GM23248 (cell line): ENCODE measurements around the gene LMAN2. TPM values are rescaled to one million over a fixed set of nuclear protein-coding genes. Genes with fewer than 3 reads are reported as not detected.

Experiments
- DNase-seq: peaks from one replicate; pipeline ENCODE4 v3.0.0-alpha.2; 2015
- H2AFZ ChIP-seq: fragments of 200-600 bp; sonication (generic); 2 replicates; pipeline ENCODE4 v1.6.1; 2016; ENCODE audit warnings: antibody characterized with exemption
- H3F3A ChIP-seq: fragments of 200-600 bp; sonication (generic); 2 replicates; pipeline ENCODE4 v1.6.1; 2016; ENCODE audit warnings: mild to moderate bottlenecking, antibody characterized with exemption, mixed run types; ENCODE audit not compliant: insufficient read depth
- H3K27ac ChIP-seq: fragments of 200-600 bp; sonication (generic); 2 replicates; pipeline ENCODE4 v1.5.1; 2016; ENCODE audit warnings: mild to moderate bottlenecking
- H3K27me3 ChIP-seq: fragments of 200-600 bp; sonication (generic); replicated peaks from 2 replicates; pipeline ENCODE4 v1.6.1; 2016; ENCODE audit warnings: mild to moderate bottlenecking; ENCODE audit not compliant: insufficient read depth
- H3K36me3 ChIP-seq: fragments of 200-600 bp; sonication (generic); 2 replicates; pipeline ENCODE4 v1.6.1; 2016; ENCODE audit warnings: low read depth, mild to moderate bottlenecking
- H3K4me1 ChIP-seq: fragments of 200-600 bp; sonication (generic); 2 replicates; pipeline ENCODE4 v1.6.1; 2016; ENCODE audit warnings: mild to moderate bottlenecking; ENCODE audit not compliant: insufficient read depth
- H3K4me2 ChIP-seq: fragments of 200-600 bp; sonication (generic); one replicate; pipeline ENCODE4 v1.6.1; 2016; ENCODE audit warnings: mild to moderate bottlenecking; ENCODE audit not compliant: unreplicated experiment
- H3K4me3 ChIP-seq: fragments of 200-600 bp; sonication (generic); 2 replicates; pipeline ENCODE4 v1.5.1; 2016; ENCODE audit warnings: mild to moderate bottlenecking
- H3K79me2 ChIP-seq: fragments of 200-600 bp; sonication (generic); 2 replicates; pipeline ENCODE4 v1.6.1; 2016; ENCODE audit warnings: mild to moderate bottlenecking; ENCODE audit not compliant: insufficient read depth
- H3K9ac ChIP-seq: fragments of 200-600 bp; sonication (generic); 2 replicates; pipeline ENCODE4 v1.6.1; 2016; ENCODE audit warnings: mild to moderate bottlenecking
- H3K9me2 ChIP-seq: fragments of 200-600 bp; sonication (generic); 2 replicates; pipeline ENCODE4 v1.6.1; 2016; ENCODE audit warnings: mixed run types, mild to moderate bottlenecking, moderate library complexity; ENCODE audit not compliant: insufficient read depth
- H3K9me3 ChIP-seq: fragments of 200-600 bp; sonication (generic); one replicate; pipeline ENCODE4 v1.6.1; 2017; ENCODE audit warnings: low read depth
- H4K20me1 ChIP-seq: fragments of 200-600 bp; sonication (generic); 2 replicates; pipeline ENCODE4 v1.6.0; 2016; ENCODE audit not compliant: insufficient read depth
- EZH2 ChIP-seq: fragments of 200-600 bp; sonication (generic); IDR thresholded peaks from 2 replicates; pipeline ENCODE4 v1.6.1; 2018; ENCODE audit warnings: antibody characterized with exemption, mild to moderate bottlenecking; ENCODE audit not compliant: insufficient read depth, poor library complexity, severe bottlenecking
- EZH2phosphoT487 ChIP-seq: fragments of 200-600 bp; sonication (generic); IDR thresholded peaks from 2 replicates; pipeline ENCODE4 v1.6.1; 2018; ENCODE audit warnings: antibody characterized with exemption, moderate library complexity, mild to moderate bottlenecking, low read depth; ENCODE audit not compliant: insufficient read depth
- WGBS, 2 experiments: methylation state at CpG; one replicate each; pipeline ENCODE4 v1.1.6; 2015 to 2017; ENCODE audit warnings: low lambda C conversion rate in 2 of 2, low coverage in 1 of 2; ENCODE audit errors: missing lambda C conversion rate in 2 of 2; 5-methylcytosine and 5-hydroxymethylcytosine counted together
- in situ Hi-C: fragments of 300-500 bp; cut with MboI; formaldehyde crosslinking; loops from 2 replicates; pipeline ENCODE4 v1.15.0; 2020
- polyA plus RNA-seq: library from polyadenylated mRNA; unstranded; fragments of >200 nt; fragmentation: Nextera tagmentation; extraction: Ambion mirVana; gene quantifications from 2 replicates; pipeline ENCODE4 v1.2.1, GENCODE V29; 2016
- total RNA-seq: library from RNA; depleted of rRNA; stranded (reverse); fragments of >200 nt; shearing (Covaris generic); gene quantifications from 2 replicates; pipeline ENCODE4 v1.2.3, GENCODE V29; 2014

The LMAN2 gene
- total and polyA plus RNA-seq, 2 experiments from 2014 or later: 303 to 313 TPM

GRCh38 chr5:177301503-177302165 lies 49.8 kb downstream of the LMAN2 start:
- Histone ChIP-seq H3K4me1 (peaks cover 21% of the 10 kb centered on the region), H3K9me2 (no peaks in the 10 kb centered on the region), H4K20me1 (no peaks in the 10 kb centered on the region), H3F3A (peaks cover 38% of the 10 kb centered on the region), H3K9ac (0 out of 2 replicates have a peak overlapping the region, but pooled peaks have one; percentile 97), H3K4me3 (no peak overlapping the region), H3K79me2 (peaks cover 53% of the 10 kb centered on the region), H3K27ac (no peak overlapping the region), H3K27me3 (no peaks in the 10 kb centered on the region), H3K4me2 (no peak overlapping the region), H3K9me3 (no peaks in the 10 kb centered on the region), H2AFZ (no peak overlapping the region), H3K36me3 (no peaks in the 10 kb centered on the region; the same call in 1 of the 2 replicates)
- TF ChIP-seq EZH2phosphoT487 (no peak), EZH2 (no peak)
- WGBS, 2 experiments: 61 to 72% methylated on average over 7 of the region's 7 CpGs
- peak; percentile 17 for DNase-seq
- in situ Hi-C loops: no loop called here

DNA sequence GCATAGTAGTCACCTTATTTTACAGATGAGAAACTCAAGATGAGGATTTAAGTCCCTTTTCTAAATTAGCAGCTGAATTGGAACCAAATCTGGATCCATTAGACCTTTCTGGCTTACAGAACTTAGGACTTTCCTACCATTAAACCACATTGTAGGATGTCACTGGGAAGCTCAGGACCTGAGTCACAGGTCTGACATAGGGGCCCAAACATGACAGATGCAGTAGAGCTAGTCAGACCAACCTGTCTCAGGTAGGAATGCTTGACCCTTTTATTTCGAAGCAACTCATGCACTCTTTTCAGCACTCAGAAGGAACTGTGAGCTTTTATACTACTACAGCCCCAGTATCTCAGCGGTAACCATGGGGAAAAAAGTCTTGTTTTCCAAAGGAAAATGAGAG lies 50.5 kb downstream of the LMAN2 start:
- in situ Hi-C loops: no loop called here

GRCh38 chr5:177300236-177300880 lies 51.1 kb downstream of the LMAN2 start:
- in situ Hi-C loops: no loop called here
- Histone ChIP-seq H3K9ac (peak overlapping the region; percentile 38; the same call in 1 of the 2 replicates), H3F3A (peaks cover 34% of the 10 kb centered on the region), H3K9me3 (no peaks in the 10 kb centered on the region), H3K27ac (peak overlapping the region; percentile 36), H3K79me2 (peaks cover 40% of the 10 kb centered on the region), H3K9me2 (no peaks in the 10 kb centered on the region), H2AFZ (no peak overlapping the region), H3K27me3 (no peaks in the 10 kb centered on the region), H3K36me3 (no peaks in the 10 kb centered on the region; the same call in 1 of the 2 replicates), H3K4me1 (peaks cover 16% of the 10 kb centered on the region), H4K20me1 (no peaks in the 10 kb centered on the region), H3K4me3 (no peak overlapping the region), H3K4me2 (no peak overlapping the region)
- TF ChIP-seq EZH2phosphoT487 (no peak), EZH2 (no peak)
- DNase-seq: peak; percentile 70
- 36 to 49% methylated on average over 4 of the region's 4 CpGs for WGBS, 2 experiments

More for the DNA sequence above, 50.5 kb downstream of the LMAN2 start:
- Histone ChIP-seq H4K20me1 (no peaks in the 10 kb centered on the region), H3K27ac (peak overlapping the region; percentile 36), H3K4me3 (no peak overlapping the region), H2AFZ (no peak overlapping the region), H3K4me1 (peaks cover 21% of the 10 kb centered on the region), H3K9me3 (no peaks in the 10 kb centered on the region), H3K36me3 (no peaks in the 10 kb centered on the region; the same call in 1 of the 2 replicates), H3K9me2 (no peaks in the 10 kb centered on the region), H3K79me2 (peaks cover 46% of the 10 kb centered on the region), H3K27me3 (no peaks in the 10 kb centered on the region), H3K4me2 (no peak overlapping the region), H3K9ac (0 out of 2 replicates have a peak overlapping the region, but pooled peaks have one; percentile 38), H3F3A (peaks cover 38% of the 10 kb centered on the region)
- no peak for DNase-seq
- 81 to 82% methylated on average over 2 of the region's 2 CpGs for WGBS, 2 experiments
- TF ChIP-seq EZH2phosphoT487 (no peak), EZH2 (no peak)

- in situ Hi-C loops: no loop called here
- Histone ChIP-seq H3K4me3 (no peak overlapping the region), H3K9ac (no peak overlapping the region), H3K4me2 (no peak overlapping the region), H3K9me2 (no peaks in the 10 kb centered on the region), H3F3A (peaks cover 31% of the 10 kb centered on the region), H3K27ac (no peak overlapping the region; the same call in 1 of the 2 replicates), H3K4me1 (peaks cover 10% of the 10 kb centered on the region), H3K79me2 (peaks cover 34% of the 10 kb centered on the region), H3K9me3 (no peaks in the 10 kb centered on the region), H2AFZ (no peak overlapping the region), H3K36me3 (0 out of 2 replicates have a peak, but pooled peaks cover 2% of the 10 kb centered on the region), H3K27me3 (no peaks in the 10 kb centered on the region), H4K20me1 (no peaks in the 10 kb centered on the region)
- TF ChIP-seq EZH2phosphoT487: no peak
- no peak for TF ChIP-seq EZH2
- no peak for DNase-seq
- 77 to 84% methylated on average over 7 to 9 of the region's 9 CpGs for WGBS, 2 experiments
These were observed 51.8 kb downstream of the LMAN2 start for GRCh38 chr5:177299697-177300096.
